Measurements from ENCODE around the gene GGA1.

GGA1 gene

GRCh38 chr22:37608477-37609239, at the start of gene GGA1:
Gene GGA1 (plus strand): TSS chr22:37608834. CDS start chr22:37608861, 27 bp downstream.
- TF ChIP-seq CTCF (IDR thresholded peaks at IDR 0.05) = peak; percentile 65
- Histone ChIP-seq H3K4me3 (ENCODE audit: low read depth in 1 of 2, low read length in 1 of 2) (peak within 1 kb of the TSS; percentile 82), H3K27me3 (peaks cover 20% of the 10 kb centered on the region), H3K9me3 (no peaks in the 10 kb centered on the region), H3K4me1 (ENCODE audit: control insufficient read depth in 1 of 2, insufficient read depth in 1 of 2, low read depth in 1 of 2, low read length in 1 of 2) (peaks cover 39 to 47% of the 10 kb centered on the region in 2 experiments), H3K27ac (peak within 1 kb of the TSS; percentile 98), H3K36me3 (peaks cover 1% of the 10 kb centered on the region)

- Histone ChIP-seq H3K4me3 (ENCODE audit: low read depth in 1 of 2, low read length in 1 of 2) (no peak overlapping the region), H3K4me1 (ENCODE audit: control insufficient read depth in 1 of 2, insufficient read depth in 1 of 2, low read depth in 1 of 2, low read length in 1 of 2) (peaks cover 15 to 17% of the 10 kb centered on the region in 2 experiments), H3K27ac (no peak overlapping the region), H3K9me3 (no peaks in the 10 kb centered on the region), H3K36me3 (no peaks in the 10 kb centered on the region), H3K27me3 (peaks cover 96% of the 10 kb centered on the region)
- TF ChIP-seq CTCF (IDR thresholded peaks at IDR 0.05) = no peak
These were observed 49.1 kb upstream of the GGA1 start for GRCh38 chr22:37559521-37559900.

GRCh38 chr22:37559901-37560607, 48.6 kb upstream of the GGA1 start, which contains the start of gene CDC42EP1:
Gene CDC42EP1 (plus strand): TSS chr22:37560480. CDS start chr22:37566350, 5,870 bp downstream.
- Histone ChIP-seq H3K9me3 (no peaks in the 10 kb centered on the region), H3K36me3 (no peaks in the 10 kb centered on the region), H3K4me3 (ENCODE audit: low read depth in 1 of 2, low read length in 1 of 2) (peak within 1 kb of the TSS in 1 of 2 experiments; percentile 38), H3K4me1 (ENCODE audit: control insufficient read depth in 1 of 2, insufficient read depth in 1 of 2, low read depth in 1 of 2, low read length in 1 of 2) (peaks cover 15 to 17% of the 10 kb centered on the region in 2 experiments), H3K27me3 (peaks cover 100% of the 10 kb centered on the region), H3K27ac (no peak within 1 kb of the TSS)
- no peak for TF ChIP-seq CTCF (IDR thresholded peaks at IDR 0.05)

- Histone ChIP-seq H3K36me3 (no peaks in the 10 kb centered on the region), H3K9me3 (no peaks in the 10 kb centered on the region), H3K27ac (no peak overlapping the region), H3K4me1 (ENCODE audit: control insufficient read depth in 1 of 2, insufficient read depth in 1 of 2, low read depth in 1 of 2, low read length in 1 of 2) (peaks cover 19 to 21% of the 10 kb centered on the region in 2 experiments), H3K27me3 (peaks cover 100% of the 10 kb centered on the region), H3K4me3 (ENCODE audit: low read depth in 1 of 2, low read length in 1 of 2) (peak overlapping the region in 1 of 2 experiments; percentile 38)
- no peak for TF ChIP-seq CTCF (IDR thresholded peaks at IDR 0.05)
These were observed 47.9 kb upstream of the GGA1 start for GRCh38 chr22:37560608-37561211.

- Histone ChIP-seq H3K27me3 (peaks cover 99% of the 10 kb centered on the region), H3K4me3 (ENCODE audit: low read depth in 1 of 2, low read length in 1 of 2) (peak overlapping the region in 1 of 2 experiments; percentile 38), H3K9me3 (no peaks in the 10 kb centered on the region), H3K4me1 (ENCODE audit: control insufficient read depth in 1 of 2, insufficient read depth in 1 of 2, low read depth in 1 of 2, low read length in 1 of 2) (peaks cover 26 to 28% of the 10 kb centered on the region in 2 experiments), H3K27ac (no peak overlapping the region), H3K36me3 (no peaks in the 10 kb centered on the region)
- peak; percentile 16 for TF ChIP-seq CTCF (IDR thresholded peaks at IDR 0.05)
These were observed 47.2 kb upstream of the GGA1 start for GRCh38 chr22:37561212-37562048.
